ENCODE results near the gene MYCL.
A peak's percentile ranks its signal among the peaks of the same experiment; 100 is the strongest.
"Not testable (repeated sequence)": the region's sequence is repeated elsewhere in the genome, so short reads cannot be mapped to it uniquely, and the experiment has no call there.

The MYCL gene

DNA sequence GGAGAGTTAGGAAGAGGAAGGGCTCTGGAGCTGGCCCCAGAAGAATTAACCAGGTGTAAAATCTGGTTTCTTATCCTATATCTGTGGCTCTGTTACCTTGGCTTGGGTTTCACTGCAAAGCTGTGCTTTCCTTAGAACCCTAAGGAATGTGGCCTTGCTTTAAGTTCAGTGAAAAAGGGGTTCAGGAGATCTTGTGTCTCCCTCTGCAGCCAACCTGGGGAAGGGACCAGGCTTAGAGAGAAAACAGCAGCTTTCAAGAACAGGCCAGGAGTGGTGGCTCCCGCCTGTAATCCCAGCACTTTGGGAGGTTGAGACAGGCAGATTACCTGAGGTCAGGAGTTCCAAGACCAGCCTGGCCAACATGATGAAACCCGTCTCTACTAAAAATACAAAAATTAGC lies 16.1 kb upstream of the MYCL start:
- DNase-seq (ENCODE audit: low read depth) = no peak

DNA sequence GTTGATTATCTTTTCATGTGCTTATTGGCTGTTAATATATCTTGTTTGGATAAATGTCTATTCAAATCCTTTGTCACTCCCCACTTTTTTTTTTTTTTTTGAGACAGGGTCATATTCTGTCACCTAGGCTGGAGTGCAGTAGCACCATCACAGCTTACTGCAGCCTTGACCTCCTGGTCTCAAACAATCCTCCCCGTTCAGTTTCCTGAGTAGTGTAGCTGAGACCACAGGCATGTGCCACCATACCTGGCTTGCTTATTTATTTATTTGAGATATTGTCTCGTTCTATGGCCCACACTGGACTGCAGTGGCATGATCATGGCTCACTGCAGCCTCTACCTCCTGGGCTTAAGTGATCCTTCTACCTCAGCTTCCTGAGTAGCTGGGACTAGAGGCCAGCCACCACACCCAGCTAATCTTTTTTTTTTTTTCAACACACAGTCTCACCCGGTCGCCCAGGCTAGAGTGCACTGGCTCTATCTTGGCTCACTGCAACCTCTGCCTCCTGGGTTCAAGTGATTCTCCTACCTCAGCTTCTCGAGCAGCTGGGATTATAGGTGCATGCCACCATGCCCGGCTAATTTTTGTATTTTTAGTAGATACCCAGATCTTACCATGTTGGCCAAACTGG lies 13.9 kb upstream of the MYCL start:
- DNase-seq (ENCODE audit: low read depth) = no peak

DNA sequence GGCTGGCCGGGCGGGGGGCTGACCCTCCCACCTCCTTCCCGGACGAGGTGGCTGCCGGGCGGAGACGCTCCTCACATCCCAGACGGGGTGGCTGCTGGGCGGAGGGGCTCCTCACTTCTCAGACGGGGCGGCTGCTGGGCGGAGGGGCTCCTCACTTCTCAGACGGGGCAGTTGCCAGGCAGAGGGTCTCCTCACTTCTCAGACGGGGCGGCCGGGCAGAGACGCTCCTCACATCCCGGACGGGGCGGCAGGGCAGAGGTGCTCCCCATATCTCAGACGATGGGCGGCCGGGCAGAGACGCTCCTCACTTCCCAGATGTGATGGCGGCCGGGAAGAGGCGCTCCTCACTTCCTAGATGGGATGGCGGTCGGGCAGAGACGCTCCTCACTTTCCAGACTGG lies 11.4 kb upstream of the MYCL start:
- DNase-seq (ENCODE audit: low read depth) = not testable (repeated sequence)

DNA sequence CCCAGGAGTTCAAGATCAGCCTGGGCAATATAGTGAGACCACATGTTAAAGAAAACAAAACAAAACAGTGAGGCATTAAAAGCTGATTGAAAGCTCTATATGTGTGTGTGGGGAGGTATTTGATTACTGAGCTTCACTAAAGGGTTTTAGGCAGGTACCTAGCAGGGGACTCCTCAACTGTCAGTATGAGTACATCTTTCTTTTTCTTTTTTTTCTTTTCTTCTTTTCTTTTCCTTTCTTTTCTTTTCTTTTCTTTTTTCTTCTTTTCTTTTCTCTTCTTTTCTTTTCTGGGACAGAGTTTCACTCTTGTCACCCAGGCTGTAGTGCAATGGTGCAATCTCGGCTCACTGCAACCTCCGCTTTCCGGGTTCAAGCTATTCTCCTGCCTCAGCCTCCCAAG lies 8.5 kb upstream of the MYCL start:
- DNase-seq (ENCODE audit: low read depth) = no peak

DNA sequence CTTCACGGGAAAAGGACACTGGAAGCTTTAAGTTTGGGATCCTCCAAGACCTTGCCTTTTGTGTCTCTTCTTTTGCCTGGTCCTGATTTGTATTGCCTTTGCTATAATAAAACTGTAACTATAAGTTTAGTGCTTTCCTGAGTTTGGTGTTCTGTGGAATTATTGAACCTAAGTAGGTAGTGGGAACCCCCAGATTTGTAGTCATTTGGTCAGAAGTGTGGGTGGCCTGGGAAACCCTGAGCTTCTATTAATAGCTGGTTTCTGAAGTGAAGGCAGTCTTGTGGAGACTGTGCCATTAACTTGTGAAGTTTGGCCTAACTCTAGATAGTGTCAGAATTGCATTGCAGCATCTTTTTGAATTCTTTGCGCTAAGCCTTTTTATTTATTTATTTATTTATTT lies 6.8 kb upstream of the MYCL start:
- no peak for DNase-seq (ENCODE audit: low read depth)

DNA sequence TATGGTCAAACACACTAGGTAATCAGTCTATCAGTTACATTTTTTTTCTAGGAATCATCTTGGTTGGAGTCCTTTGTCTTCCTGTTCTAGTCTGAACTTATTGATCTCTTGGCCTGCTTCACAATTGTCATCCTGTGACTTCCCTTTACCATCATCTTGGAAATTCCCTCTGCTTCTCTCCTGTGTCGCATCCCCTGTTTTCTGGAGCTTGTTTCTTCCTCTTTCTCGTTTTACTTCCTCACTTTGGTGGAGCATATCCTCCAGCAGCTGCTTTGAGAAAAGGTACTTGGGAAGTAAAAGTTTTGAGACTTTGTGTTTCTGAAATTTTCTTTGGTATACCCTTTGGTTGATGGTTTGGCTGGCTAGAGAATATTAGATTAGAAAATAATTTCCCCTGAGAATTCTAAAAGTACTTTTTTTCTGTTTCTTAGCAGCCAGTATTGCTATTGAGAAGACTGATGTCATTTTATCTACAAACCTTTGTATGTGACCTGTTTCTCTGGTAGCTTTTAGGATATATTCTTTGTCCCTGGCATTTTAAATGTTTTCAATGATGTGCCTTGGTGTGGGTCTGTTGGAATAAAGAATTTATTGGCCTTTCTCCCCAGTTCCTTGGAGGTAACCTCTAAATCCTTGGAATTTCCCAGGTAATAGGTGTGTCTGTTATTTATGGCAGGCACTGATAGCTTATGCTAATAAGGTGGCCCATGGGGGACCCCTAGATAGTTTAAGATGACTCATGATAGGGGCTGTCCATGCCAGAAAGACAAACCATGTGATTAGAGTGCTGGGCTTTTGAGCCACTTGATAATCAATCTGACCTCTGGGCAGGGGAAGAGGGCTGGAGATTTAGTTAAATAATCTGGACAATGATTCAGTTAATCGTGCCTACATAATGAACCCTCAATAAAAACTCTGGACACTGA lies 6.1 kb upstream of the MYCL start:
- no peak for DNase-seq (ENCODE audit: low read depth)

DNA sequence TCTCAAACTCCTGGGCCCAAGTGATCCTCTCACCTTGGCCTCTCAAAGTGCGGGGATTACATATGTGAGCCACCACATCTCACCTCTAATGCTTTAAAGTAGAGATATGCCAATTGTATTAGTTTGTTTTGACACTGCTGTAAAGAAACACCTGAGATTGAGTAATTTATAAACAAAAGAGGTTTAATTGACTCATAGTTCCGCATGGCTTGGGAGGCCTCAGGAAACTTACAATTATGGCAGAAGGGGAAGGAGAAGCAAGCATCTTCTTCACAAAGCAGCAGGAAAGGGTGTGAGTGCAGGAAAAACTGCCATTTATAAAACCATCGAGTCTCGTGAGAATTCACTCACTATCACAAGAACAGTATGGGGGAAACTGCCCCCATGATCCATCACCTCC lies 3.5 kb upstream of the MYCL start:
- DNase-seq (ENCODE audit: low read depth) = no peak

DNA sequence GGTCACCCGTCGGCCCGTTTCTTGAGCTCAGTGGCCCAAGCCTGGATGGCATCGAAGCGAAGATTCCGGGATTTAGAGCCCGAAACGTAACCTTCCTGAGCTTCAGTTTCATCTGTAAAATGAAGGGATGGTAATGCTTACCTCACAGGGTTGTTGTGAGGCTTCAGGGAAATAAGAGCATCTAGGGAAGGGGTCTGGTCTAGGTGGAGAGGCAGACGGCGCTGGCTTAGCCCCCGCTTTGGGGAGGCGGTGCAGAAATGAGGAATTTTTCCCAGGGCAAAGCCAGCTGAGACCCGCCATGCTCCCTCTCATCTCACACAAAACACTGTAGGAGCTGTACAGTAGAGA lies 717 bp upstream of the MYCL start:
- DNase-seq (ENCODE audit: low read depth) = no peak

DNA sequence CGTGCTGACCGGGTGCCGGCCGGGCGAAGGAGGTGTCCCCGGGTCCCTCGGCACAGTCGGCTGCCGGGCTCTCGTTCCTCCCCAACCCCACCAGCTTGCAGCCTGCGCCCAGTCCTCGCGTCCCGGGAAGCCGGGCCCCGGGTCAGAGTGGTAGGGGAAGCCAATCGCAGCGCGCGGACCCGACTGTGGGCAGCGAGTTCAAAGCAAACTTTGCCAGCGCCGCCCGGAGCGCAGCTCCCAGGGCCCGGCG lies 328 bp downstream of the MYCL start:
- DNase-seq (ENCODE audit: low read depth) = no peak

DNA sequence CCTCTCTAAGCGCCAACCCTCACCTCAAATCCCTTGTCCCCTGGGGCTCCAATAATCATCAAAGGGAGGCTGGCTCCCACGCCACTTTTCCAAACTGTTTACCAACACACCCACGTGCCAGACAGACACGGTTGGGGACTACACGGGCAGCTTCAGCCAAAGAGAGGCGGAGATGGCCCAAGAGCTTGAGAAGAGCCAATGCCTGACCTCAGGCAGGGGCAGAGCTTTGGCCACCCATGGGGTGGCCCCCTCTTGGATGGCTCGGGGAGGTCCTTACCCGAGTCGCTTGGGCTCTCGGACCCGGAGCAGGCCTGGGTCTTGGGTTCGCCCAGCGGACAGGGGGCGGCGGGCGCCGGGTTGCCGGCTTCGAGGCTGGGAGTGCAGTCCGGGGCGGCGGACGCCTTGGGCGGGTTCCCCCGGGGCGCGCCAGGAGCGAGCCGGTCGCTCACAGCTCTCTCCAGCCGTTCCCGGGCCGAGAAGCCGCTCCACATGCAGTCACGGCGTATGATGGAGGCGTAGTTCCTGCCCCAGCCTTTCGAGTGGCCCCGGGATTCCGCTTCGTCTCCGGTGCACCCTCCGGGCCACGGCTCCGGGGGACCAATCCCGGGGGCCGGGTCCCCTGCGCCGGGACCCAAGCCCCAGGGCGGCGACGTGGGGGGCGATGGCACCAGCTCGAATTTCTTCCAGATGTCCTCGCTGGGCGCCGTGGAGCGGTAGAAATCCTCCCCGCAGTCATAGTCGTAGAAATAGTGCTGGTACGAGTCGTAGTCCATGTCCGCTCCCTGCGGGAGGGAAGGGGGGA lies 854 bp downstream of the MYCL start:
- DNase-seq (ENCODE audit: low read depth) = no peak

DNA sequence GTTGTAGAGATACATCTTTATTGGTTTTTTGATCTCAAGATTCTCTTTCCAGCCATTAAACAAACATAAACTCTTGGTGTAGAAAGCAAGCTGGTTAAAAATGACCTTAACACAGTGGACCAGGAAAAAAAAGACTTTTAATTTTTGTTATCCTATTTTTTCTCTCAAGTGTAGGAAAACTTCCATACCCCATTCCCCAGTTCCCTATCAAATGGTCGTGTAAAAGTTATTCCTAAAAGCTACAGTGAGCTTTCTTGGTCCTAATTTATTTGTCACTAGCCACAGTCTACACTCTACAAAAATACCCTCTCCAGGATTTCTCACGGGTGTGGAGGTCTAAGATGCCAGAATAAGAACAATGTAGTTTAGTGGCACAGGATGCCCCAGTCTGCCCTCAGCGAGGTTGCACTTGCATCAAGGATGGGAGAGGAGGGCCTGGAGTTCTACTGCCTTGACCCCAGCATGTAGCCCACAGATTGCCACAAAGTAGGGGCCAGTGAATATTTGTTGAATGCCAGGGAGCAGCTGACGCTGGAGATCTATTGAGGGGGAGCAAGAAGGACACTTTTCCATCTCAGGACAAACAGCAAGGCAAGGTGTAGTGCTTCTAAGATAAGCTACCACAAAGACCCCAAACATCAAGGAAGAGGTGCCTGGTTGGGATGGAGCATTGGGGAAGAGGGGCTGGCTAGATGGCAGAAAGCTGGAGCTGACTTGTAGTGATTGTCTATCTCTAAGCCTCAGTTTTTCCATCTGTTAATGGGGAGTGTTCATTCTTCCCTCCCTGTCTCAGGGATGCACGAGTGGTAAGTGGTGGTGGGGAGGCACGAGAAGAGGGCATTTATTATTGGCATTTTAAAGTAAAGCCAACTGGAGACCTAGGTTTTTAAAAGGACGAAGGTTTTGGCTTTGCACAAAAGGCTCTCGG lies 1.8 kb downstream of the MYCL start:
- no peak for DNase-seq (ENCODE audit: low read depth)

DNA sequence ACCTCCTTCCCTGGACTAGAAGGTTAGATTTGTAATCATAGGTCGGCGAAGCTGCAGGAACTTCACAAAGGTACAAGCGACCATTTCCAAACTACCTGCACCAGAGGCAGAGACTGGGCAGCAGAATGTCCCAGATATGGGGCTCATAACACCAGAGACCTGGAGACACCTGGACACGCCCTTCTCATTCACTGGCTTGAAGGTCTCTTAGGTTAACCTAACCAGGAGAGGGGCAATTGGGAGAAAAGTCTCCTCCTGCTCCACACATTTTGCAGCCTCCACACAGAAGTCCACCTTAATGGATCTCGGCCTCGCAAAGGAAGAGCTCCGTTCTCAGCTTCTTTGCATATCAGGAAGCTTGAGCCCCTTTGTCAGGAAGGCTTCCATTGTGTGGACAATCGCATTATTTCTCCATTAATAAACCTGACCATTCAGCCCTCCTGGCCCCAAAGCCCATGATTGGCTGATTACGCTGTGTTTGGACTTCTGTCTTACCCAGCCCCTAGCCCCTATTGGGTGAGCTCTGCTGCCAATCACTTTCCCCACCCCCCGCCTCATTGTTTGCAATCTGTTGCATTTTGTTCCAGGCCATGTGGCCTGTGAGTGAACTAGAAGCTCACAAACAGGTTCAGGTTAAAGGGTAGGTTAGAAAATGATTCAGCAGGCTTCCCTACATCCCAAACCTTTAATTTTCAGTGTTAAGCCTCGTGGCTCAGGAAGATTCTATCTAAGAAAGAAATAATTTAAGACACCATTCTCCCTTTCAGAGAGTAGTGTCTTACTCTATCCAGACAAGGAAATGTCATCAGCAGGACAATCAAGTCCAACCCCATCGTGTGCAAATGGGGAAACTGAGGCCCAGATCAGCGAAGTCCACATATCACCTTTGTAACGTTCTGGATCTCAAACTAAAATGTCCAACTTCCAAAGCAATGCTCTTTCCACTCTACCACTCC lies 2.8 kb downstream of the MYCL start:
- DNase-seq (ENCODE audit: low read depth) = peak; percentile 30

DNA sequence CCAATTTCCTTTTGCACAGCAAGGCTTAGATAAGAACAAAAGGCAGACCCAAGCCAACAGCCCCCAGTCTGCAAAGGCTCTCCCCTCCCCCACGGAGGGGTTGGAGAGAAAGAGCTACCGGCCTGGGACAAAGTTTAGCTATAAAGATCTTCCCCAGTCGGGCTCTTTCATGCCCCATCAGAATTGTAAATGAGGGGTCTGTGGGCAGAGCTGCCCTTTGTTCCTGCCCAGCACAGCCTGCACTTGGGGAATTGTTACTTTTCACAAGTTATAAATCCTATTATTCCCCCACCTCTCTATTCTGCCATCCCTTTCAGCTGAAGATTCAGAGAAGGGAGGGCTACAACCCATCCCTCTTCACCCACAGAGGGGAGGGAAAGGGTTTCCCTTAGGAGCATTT lies 3.5 kb downstream of the MYCL start:
- DNase-seq (ENCODE audit: low read depth) = no peak

DNA sequence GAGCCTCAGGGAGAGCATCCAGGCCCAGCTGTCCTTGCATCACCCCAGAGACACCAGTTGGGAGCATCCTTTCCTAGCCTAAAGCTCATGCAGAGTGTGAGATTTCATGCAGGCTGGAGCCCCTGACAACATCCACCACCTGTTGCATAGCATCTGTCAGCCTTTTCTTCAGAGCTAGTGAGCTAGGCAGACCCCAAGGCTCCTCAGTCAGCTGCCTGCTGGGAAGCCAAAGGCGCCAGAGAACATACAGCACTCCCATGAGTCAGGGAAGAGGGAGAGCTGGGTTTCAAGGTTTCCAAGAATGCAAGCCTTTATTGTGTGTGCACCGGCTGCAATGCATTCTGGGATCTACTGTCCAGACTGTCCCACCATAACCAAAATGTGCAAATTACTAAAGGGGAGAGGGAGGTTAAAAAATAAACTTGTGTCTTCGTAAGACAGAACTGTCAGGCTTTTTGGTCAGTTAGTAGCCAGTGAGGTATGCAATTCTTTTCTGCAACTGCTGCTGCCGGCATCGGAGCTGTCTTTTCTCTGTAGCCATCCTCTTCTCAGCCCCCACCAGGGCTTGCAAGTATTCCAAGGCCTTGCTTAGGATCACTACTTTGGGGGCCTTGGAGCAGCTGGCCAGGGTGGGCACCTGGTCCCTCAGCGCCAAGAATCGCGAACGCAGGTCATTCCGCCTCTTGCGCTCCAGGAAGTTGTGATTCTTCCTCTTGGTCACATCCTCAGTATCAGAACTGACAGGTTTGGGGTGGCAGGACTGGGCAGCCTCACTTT lies 4.6 kb downstream of the MYCL start:
- DNase-seq (ENCODE audit: low read depth) = no peak

DNA sequence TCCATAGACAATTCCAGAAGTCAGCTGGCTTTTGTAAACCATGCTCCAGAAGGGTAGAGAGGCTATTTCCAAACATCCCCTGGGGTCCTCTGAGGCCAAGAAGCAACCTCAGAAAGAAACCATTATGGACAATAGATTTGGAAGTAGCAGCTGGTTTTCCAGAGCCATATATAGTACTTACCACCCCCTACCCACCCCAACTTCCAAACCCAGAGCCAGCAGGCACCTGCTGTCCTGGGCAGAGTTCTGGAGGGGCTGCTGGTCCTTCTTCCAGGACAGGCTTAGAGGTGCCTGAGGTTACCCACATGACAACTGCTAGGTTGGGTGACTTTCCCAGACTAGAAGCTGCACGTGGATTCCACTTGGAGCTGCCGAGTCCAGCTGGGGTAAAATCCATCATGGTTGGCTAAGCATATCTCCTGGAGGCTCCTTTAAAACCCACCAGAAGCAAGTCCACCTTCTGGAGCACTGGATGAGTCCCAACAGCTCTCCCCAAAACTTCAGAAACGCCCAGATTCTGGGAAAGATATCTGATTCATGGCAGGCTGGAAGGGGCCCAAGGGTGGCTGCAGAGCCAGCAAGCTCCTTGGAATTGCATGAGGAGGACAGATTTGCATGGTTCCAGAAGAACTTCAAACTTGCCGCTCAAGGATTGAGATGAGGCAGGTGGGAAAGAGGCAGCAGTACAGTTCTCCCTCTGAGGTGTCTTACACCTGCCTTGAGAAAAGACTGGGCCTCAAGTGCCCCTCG lies 5.8 kb downstream of the MYCL start:
- DNase-seq (ENCODE audit: low read depth) = no peak

DNA sequence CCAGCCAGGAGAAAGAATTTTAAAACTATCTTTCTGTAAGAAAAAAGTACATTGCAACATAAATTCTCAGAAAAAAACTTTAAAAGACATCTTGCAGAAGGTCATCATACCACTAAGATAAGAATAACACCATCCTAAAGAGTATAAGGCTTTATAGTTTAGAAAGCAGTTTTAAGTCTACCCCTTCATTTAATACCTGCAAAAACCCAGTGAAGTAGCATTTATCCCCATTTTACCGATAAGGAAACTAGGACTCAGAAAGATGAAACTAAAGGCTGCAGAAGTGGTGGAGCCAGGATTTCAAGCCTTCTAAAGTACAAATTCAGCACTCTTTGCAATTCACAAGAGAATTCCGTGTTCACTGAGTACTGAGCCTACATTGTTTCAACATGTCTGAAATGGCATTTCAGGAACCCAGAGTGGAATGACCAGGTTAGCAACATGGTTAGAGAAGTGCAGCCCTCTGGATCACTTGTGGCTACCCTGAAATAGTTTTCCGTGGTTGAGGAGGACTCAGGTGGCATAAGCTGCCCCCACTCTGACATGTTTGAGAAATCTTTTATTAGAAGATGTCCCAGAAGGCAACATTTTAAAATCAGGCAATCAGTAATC lies 6.7 kb downstream of the MYCL start:
- no peak for DNase-seq (ENCODE audit: low read depth)

DNA sequence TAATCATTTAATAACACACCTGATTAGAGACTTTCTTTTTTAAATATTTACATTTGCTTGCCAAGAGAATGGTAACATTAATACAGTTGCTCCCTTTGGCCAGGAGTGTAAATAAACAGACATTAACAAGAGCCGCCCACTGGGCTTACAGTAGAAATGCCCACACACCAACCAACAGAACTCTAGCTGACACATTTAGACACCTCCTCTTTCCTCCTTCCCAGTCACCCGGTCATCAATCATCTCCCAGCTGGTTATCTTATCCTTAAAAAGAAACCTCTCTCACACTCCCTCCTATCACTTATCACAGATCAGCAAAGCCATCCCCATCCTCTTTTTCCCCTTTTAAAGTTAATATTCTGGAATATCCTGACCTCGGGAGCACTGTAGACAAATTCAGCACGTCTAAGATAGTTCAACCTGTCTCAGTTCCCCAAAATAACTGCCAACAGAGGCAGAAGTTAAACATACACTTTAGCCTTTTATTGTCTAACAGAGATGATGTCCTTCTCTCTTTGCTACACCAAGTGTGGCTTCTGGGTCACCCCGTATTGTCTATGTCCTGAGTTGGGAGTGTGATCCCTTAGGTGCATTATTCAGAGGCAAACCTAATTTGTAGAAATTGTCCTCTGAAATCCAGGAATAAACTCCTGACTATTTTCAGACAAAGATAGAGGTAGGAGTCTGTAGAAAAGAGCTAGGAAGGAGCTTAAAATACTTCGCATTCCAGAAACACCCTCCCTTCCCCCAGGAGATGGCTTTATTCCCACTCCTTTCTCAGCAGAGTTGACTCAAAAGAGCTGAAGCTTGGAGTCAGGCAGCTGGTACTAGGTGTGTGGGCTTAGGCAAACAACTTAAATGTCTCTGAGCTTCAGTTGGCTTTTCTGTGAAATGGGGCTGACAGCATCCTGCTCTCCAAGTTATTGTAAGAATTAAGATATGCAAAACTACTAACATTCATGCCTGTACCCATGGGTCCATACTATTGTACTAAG lies 8.8 kb downstream of the MYCL start:
- DNase-seq (ENCODE audit: low read depth) = peak; percentile 17

DNA sequence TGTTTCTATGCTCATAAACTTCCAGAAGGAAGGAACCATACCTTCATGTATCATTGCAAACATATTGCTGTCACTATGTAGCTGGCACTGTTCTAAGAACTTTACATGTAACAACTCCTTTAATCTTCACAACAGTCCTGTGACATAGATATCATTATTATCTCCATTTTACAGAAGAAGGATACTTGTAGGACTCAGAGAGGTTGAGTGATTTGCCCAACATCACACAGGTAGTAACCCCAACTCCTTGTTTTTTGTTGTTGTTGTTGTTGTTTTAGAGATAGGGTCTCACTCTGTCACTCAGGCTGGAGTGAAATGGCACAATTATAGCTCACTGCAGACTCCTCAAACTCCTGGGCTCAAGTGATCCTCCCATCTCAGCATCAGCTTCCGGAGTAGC lies 10.8 kb downstream of the MYCL start:
- no peak for DNase-seq (ENCODE audit: low read depth)

Data from fibroblast of the conjunctiva (primary cell).